ENCODE results near the gene DYRK1A.

DNA sequence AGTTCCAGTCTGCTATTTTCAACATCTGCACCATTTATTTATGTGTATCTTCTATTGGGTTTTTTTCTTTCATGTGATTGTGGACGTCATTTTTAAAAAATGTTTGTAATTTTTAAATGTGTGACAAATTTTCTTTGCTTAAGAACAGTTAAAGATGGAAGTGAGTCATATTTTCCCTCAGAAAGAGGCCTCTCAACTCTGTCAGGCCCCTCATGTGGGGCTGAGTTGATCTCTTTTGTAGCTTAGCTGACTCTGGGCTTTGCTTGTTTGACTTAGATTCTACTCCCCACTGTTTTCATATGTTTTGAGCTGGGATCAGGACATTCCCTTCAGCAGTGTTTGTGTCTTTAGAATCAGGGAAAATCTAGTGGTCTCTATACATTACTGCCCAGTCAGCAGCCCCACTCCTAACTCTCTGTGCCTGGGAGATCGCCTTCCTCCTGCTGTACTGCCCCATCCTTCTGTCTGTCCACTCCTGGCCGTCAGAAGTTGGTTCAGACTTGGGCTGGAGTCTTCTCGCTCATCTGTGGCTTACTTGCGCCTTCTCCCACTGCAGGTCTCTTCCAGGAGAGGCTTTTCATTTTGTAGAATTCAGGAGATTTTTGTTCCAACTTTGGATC, 137.4 kb downstream of the DYRK1A start:
- TF ChIP-seq, protein P1, sequence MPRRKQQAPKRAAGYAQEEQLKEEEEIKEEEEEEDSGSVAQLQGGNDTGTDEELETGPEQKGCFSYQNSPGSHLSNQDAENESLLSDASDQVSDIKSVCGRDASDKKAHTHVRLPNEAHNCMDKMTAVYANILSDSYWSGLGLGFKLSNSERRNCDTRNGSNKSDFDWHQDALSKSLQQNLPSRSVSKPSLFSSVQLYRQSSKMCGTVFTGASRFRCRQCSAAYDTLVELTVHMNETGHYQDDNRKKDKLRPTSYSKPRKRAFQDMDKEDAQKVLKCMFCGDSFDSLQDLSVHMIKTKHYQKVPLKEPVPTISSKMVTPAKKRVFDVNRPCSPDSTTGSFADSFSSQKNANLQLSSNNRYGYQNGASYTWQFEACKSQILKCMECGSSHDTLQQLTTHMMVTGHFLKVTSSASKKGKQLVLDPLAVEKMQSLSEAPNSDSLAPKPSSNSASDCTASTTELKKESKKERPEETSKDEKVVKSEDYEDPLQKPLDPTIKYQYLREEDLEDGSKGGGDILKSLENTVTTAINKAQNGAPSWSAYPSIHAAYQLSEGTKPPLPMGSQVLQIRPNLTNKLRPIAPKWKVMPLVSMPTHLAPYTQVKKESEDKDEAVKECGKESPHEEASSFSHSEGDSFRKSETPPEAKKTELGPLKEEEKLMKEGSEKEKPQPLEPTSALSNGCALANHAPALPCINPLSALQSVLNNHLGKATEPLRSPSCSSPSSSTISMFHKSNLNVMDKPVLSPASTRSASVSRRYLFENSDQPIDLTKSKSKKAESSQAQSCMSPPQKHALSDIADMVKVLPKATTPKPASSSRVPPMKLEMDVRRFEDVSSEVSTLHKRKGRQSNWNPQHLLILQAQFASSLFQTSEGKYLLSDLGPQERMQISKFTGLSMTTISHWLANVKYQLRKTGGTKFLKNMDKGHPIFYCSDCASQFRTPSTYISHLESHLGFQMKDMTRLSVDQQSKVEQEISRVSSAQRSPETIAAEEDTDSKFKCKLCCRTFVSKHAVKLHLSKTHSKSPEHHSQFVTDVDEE (CRISPR knock-in tag; IDR thresholded peaks at IDR 0.05): no peak
- TF ChIP-seq, protein P2, sequence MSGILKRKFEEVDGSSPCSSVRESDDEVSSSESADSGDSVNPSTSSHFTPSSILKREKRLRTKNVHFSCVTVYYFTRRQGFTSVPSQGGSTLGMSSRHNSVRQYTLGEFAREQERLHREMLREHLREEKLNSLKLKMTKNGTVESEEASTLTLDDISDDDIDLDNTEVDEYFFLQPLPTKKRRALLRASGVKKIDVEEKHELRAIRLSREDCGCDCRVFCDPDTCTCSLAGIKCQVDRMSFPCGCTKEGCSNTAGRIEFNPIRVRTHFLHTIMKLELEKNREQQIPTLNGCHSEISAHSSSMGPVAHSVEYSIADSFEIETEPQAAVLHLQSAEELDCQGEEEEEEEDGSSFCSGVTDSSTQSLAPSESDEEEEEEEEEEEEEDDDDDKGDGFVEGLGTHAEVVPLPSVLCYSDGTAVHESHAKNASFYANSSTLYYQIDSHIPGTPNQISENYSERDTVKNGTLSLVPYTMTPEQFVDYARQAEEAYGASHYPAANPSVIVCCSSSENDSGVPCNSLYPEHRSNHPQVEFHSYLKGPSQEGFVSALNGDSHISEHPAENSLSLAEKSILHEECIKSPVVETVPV (CRISPR knock-in tag; IDR thresholded peaks at IDR 0.05): no peak
- TF ChIP-seq ZFP3 (CRISPR knock-in tag; IDR thresholded peaks at IDR 0.05) (no peak), ISL1 (CRISPR knock-in tag; IDR thresholded peaks at IDR 0.05) (no peak), CSDC2 (CRISPR knock-in tag; IDR thresholded peaks at IDR 0.05) (no peak), PPARA (CRISPR knock-in tag; IDR thresholded peaks at IDR 0.05; ENCODE audit: borderline replicate concordance) (no peak), OSR1 (CRISPR knock-in tag; IDR thresholded peaks at IDR 0.05) (no peak), ARNTL (CRISPR knock-in tag; IDR thresholded peaks at IDR 0.05; ENCODE audit: borderline replicate concordance, low read depth) (no peak), BACH2 (CRISPR knock-in tag; IDR thresholded peaks at IDR 0.05; ENCODE audit: borderline replicate concordance) (no peak)
- TF ChIP-seq, protein P3, sequence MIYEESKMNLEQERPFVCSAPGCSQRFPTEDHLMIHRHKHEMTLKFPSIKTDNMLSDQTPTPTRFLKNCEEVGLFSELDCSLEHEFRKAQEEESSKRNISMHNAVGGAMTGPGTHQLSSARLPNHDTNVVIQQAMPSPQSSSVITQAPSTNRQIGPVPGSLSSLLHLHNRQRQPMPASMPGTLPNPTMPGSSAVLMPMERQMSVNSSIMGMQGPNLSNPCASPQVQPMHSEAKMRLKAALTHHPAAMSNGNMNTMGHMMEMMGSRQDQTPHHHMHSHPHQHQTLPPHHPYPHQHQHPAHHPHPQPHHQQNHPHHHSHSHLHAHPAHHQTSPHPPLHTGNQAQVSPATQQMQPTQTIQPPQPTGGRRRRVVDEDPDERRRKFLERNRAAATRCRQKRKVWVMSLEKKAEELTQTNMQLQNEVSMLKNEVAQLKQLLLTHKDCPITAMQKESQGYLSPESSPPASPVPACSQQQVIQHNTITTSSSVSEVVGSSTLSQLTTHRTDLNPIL (CRISPR knock-in tag; IDR thresholded peaks at IDR 0.05; ENCODE audit: low read depth): no peak
- TF ChIP-seq, protein P4, sequence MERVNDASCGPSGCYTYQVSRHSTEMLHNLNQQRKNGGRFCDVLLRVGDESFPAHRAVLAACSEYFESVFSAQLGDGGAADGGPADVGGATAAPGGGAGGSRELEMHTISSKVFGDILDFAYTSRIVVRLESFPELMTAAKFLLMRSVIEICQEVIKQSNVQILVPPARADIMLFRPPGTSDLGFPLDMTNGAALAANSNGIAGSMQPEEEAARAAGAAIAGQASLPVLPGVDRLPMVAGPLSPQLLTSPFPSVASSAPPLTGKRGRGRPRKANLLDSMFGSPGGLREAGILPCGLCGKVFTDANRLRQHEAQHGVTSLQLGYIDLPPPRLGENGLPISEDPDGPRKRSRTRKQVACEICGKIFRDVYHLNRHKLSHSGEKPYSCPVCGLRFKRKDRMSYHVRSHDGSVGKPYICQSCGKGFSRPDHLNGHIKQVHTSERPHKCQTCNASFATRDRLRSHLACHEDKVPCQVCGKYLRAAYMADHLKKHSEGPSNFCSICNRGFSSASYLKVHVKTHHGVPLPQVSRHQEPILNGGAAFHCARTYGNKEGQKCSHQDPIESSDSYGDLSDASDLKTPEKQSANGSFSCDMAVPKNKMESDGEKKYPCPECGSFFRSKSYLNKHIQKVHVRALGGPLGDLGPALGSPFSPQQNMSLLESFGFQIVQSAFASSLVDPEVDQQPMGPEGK (CRISPR knock-in tag; IDR thresholded peaks at IDR 0.05; ENCODE audit: borderline replicate concordance): no peak
- TF ChIP-seq, protein P5, sequence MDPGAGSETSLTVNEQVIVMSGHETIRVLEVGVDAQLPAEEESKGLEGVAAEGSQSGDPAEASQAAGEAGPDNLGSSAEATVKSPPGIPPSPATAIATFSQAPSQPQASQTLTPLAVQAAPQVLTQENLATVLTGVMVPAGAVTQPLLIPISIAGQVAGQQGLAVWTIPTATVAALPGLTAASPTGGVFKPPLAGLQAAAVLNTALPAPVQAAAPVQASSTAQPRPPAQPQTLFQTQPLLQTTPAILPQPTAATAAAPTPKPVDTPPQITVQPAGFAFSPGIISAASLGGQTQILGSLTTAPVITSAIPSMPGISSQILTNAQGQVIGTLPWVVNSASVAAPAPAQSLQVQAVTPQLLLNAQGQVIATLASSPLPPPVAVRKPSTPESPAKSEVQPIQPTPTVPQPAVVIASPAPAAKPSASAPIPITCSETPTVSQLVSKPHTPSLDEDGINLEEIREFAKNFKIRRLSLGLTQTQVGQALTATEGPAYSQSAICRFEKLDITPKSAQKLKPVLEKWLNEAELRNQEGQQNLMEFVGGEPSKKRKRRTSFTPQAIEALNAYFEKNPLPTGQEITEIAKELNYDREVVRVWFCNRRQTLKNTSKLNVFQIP (CRISPR knock-in tag; IDR thresholded peaks at IDR 0.05; ENCODE audit: borderline replicate concordance, low read depth): no peak
